Left colon (tissue), 2 donors: Measurements from ENCODE around the gene METTL18. TPM values are rescaled to one million over a fixed set of nuclear protein-coding genes. Genes with fewer than 3 reads are reported as not detected.
A peak's percentile ranks its signal among the peaks of the same experiment; 100 is the strongest.

ENCODE experiments used
- ATAC-seq: fragments of 200-7000 bp; cut with Tn5 transposase; one replicate; pipeline ENCODE4 v1.9.1; 2020; ENCODE audit warnings: mild to moderate bottlenecking, moderate library complexity
- DNase-seq, 2 donors: peaks; one replicate each; pipeline ENCODE4 v3.0.0-alpha.2; 2020
- intact Hi-C, 2 donors: fragments of 100-400 bp; cut with DNase I in 1 of 2; cut with micrococcal nuclease in 1 of 2; formaldehyde crosslinking; loops; one replicate each; pipeline versions ENCODE4 v1.11.2 to v1.14.0; 2022; cut with DNase I, micrococcal nuclease
- total RNA-seq, 2 donors: library from RNA; stranded (reverse); fragmentation: NEBNext Ultra II Directional; extraction: Animal tissue kit (Norgen Biotek cat#: 25700); gene quantifications; one replicate each; pipeline ENCODE4 v1.2.1, GENCODE V29; 2021
- donor health status: DM: no; HTN: no; CAD: no.
- donor health status: DM: yes; HTN: yes; CAD: no.

The METTL18 gene
- total RNA-seq, 2 donors from 2014 or later, result 4.9 to 7.5 TPM

DNA sequence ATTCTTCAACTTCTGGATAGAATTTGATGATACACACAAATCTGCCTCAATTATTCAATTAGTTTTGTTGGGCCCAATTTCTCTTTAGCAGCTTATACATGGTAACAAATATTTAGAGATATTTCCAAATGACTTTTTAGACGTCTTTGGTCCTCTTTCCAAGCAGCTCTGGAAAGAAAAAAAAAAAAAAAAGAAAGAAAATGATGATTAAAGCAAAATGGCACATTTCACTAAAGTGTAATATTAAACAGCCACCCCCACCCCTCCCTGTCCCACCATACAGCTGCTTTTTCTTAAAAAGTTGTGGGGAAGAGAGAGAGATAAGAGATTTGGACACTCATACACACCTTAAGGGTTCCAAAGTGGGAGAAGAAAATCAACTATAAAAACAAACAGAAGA lies 977 bp downstream of the METTL18 start:
- DNase-seq (no peak), ATAC-seq (no peak)
- intact Hi-C loops, result no loop called here

- DNase-seq, result no peak
- no peak for ATAC-seq
- intact Hi-C loops, result no loop called here
Measured at GRCh38 chr1:169788402-169788801, 6.3 kb downstream of the METTL18 start.

- intact Hi-C loops, result no loop called here
- ATAC-seq (no peak), DNase-seq (no peak)
Measured at GRCh38 chr1:169786974-169787373, 7.7 kb downstream of the METTL18 start.

DNA sequence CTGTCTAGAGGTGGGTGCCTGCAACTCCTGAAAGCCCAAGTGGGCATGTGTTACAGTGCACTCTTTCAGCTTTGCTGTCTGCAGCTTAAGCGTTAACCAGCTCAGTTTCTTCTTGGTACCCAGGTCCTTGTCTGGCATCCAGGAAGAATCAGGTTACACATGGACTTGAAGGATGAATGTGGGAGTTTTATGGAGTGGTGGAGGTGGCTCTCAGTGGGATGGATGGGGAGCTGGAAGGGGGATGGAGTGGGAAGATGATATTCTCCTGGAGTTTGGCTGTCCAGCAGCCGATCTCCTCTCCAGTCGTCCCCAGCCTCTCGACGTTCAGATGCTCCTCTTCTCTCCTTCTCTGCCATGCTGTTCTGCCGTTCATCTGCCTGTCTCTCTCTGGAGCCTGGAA lies 9.4 kb downstream of the METTL18 start:
- intact Hi-C loops, result no loop called here
- DNase-seq, result no peak
- no peak for ATAC-seq

- intact Hi-C loops, result no loop called here
- ATAC-seq, result no peak
Measured at GRCh38 chr1:169784102-169784501, 10.6 kb downstream of the METTL18 start.

DNA sequence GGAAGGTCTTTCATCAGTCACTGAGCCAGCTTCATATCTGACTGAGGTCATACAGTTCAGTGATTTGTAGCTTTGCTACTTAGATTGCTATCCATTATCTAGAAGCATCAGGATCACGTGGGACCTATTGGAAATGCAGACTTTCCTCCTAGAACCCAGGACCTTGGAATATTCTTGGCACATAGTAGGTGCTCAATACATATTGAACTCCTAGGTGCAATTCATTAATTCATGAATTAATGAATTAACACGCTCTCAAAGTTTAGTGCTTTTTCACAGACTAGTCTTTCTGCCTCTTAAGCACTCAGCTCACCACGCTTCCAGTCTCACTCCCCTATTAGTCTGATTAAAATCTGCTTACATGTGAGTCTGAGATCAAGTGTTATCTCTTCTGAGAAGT lies 12.1 kb downstream of the METTL18 start:
- intact Hi-C loops, result no loop called here
- DNase-seq, result no peak
- no peak for ATAC-seq

More at GRCh38 chr1:169784102-169784501, 10.6 kb downstream of the METTL18 start:
- DNase-seq, result no peak

DNA sequence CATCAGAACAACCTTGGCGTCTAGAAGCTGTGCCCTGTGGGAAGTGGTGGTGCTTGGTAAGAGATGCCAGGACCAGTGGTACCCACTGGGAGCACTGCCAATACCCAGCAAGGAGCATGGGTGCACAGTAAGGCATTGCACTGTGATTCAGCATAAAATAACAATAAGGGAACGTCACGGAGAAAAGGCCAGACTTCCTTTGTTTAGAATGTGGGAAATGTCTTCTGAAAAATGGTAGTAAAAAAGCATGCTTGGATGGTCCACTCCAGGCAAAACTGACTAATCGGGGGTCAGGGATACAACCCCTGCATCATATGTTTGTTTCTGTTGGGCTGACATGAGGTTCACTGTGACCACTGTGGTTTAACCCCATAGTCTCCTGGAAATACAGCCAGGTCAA lies 14.7 kb downstream of the METTL18 start:
- intact Hi-C loops, result no loop called here
- ATAC-seq (no peak), DNase-seq (no peak)

DNA sequence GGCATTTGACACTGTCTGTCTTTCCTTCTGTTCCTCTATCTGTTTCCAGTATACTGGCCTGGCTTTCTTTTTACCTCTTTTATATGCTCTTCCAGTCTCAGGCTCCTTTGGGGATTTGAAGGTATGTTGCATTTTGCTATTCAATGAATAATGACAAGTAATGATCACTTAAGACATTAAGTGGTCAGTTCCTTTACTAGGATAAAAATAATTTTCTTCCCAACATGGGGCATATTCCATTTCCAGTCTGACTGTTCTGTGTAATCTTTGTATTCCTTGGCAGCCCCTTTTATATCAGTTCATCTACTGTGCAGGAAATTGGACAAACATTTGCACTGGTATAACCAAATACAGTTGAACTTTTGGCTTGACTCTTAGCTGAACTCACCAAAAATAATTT lies 15.6 kb downstream of the METTL18 start:
- intact Hi-C loops, result no loop called here
- no peak for ATAC-seq
- DNase-seq, result no peak

DNA sequence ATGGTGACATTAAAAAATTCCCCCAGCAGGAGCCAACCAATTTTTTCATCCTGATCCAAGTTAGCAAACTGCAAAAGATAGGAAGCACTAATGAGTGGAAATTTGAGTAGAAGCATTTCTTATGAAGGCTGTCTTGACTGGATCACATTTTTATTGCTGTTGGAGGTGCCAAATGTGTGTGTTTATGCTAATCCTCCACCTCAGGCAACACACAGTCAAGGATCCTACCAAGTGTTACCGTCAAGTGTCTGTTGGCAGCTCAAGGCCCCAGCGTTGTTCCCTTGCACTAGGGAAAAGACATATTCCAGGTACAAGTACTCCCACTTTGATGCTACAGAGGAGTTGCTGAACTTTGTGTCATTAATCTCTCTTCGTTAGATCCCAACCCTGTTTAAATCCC lies 18.3 kb downstream of the METTL18 start:
- ATAC-seq (no peak), DNase-seq (no peak)
- intact Hi-C loops, result no loop called here

DNA sequence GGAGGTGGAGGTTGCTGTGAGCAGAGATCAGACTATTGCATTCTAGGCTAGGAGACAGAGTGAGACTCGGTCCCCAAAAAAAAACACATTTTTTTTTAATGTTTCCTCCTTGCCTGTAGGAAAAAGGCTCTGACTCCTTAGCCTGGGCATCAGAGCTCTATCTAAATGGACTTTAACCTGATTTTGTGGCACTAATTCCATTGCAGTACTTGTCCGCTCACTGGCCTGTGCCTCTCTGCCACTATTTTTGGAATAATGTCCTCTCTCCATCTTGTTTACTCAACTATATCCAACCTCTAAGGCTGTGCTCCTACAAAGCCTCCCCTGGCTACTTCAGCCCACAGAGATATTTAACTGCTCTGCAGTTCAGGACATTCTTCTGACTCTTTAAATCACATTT lies 26.5 kb downstream of the METTL18 start:
- no peak for ATAC-seq
- DNase-seq, result no peak
- intact Hi-C loops, result no loop called here

GRCh38 chr1:169765580-169766331 lies 29.0 kb downstream of the METTL18 start:
- DNase-seq (no peak), ATAC-seq (peak; percentile 61)
- intact Hi-C loops, result no loop called here

DNA sequence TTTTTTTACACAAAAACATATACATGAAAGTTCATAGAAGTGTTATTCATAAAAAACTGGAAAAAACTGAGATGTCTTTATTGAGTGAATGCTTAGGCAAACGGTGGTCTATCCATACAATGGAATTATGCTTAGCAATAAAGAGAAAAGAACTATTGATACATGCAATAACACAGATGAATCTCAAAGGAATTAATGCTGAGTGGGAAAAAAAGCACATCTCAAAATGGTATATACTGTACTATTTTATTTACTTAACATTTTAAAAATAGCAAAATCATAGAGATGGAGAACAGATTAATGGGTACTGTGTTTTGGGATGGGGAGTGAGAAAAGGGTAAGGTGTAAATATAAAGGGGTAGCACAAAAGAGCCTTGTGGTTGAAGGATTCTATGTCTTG lies 29.8 kb downstream of the METTL18 start:
- no peak for DNase-seq
- no peak for ATAC-seq
- intact Hi-C loops, result no loop called here

DNA sequence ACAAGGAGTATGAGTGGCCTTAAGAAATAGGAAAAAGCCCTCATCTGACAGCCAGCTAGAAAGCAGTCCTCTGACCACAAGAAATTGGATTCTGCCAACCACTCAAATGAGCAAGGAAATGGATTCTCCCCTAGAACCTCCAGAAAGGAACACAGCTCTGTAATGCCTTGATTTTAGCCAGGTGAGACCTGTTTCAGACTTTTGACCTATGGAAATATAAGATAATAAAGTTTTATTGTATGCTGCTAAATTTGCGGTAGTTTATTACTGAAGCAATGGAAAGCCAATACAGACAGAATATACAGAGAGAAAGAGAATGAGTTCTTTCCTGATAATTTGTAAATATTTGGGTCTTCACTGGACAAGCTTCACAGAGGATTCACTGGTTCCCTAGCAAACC lies 32.0 kb downstream of the METTL18 start:
- DNase-seq (no peak), ATAC-seq (peak; percentile 85)
- intact Hi-C loops, result no loop called here

- ATAC-seq (no peak), DNase-seq (no peak)
- intact Hi-C loops, result no loop called here
Measured at GRCh38 chr1:169759038-169759437, 35.7 kb downstream of the METTL18 start.

DNA sequence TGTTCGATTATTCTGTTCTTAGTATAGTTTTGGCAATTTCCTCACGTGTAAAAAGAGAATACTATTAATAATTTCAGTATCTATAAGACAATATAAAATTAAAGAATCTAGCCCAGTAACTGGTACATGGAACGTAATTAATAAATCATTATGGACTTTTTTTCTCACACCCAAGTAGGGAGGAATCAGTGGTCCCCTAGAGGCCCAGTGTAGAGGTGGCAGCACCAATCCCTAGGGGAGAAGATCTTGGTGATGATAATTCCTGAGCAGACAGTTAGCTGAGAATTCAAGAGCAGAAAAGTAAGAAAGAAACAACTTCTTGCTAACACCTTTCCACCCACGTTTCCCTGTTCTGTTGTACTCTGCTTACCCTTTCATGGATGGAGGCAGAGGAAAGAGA lies 41.2 kb downstream of the METTL18 start:
- intact Hi-C loops, result no loop called here
- ATAC-seq, result no peak

DNA sequence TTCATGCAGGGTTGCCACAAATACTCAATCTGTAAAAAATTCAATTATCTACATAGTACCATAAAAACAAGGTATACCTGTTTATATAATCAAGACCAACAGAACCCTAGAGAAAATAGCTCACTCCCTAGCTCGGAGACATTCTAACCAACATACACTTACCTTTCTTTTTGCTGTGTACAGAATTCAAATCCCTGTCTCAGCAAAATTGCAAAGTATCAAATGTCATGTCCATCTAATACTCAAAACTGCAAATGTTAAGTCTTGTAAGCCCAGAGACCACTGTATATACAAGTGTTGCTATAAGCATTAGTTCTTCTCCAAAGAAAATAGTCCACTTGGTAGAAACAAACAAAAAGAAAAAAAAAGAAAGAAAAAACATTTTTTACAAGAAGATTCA lies 44.7 kb downstream of the METTL18 start:
- no peak for DNase-seq
- ATAC-seq, result no peak
- intact Hi-C loops, result no loop called here

More for the DNA sequence above, 41.2 kb downstream of the METTL18 start:
- DNase-seq, result no peak

GRCh38 chr1:169746550-169746949 lies 48.2 kb downstream of the METTL18 start:
- ATAC-seq (no peak), DNase-seq (no peak)
- intact Hi-C loops, result no loop called here

DNA sequence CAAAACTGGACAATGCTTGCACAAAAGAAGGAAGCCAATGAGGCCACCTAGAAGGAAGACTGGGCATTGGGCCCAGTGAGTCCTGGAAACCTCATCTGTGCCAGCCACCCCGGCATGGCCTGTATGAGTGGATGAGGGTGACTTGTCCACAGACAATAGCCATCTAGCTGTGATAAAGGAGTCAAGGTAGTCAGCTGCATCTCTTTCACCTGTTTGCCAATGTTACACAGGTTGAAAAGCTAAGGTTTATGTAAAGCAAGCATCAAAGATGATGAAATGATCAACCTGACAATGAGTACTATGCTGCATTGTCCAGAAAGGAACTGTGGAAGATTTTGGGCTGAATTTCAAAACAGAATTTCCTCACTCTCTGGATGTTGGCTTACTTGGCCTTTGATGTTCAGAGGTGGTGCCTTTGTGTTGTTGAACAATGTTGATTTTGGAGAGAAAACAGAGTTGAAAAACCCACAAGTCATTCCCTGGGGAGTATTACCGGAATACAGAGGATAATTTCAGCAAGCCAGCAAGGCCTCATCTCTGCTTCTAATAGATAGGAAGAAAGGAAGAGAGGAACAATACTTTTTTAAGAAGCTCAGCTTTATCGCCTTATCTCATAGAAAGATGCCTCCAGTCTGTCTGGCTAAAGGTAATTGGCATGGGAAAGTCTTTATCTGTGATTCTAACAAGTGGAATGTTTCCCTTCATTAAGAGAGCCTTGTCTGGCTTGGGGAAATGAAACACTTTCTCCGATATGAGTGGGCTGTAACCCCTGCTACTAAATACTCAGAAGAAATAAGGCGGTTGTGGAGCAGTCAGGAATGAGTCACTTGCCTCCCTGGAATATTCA lies 49.5 kb downstream of the METTL18 start:
- ATAC-seq, result no peak

More for the DNA sequence above, 49.5 kb downstream of the METTL18 start:
- no peak for DNase-seq
- intact Hi-C loops, result no loop called here
